Ascending aorta (tissue), 2 donors: Measurements from ENCODE around the gene NTRK3. TPM values are rescaled to one million over a fixed set of nuclear protein-coding genes. Genes with fewer than 3 reads are reported as not detected.

Experiments used
- DNase-seq, 2 donors: peaks; one replicate each; pipeline ENCODE4 v3.0.0-alpha.2; 2019; ENCODE audit warnings: low spot score in 2 of 2
- H3K27ac ChIP-seq, 2 donors: fragments of 200-600 bp; sonication (generic); one replicate each; pipeline ENCODE4 v1.5.1; 2016 to 2017; ENCODE audit warnings: mild to moderate bottlenecking in 1 of 2
- H3K27me3 ChIP-seq: fragments of 200-600 bp; sonication (generic); one replicate; pipeline ENCODE4 v1.5.1; 2017
- H3K36me3 ChIP-seq, 2 donors: fragments of 200-600 bp; sonication (generic); one replicate each; pipeline ENCODE4 v1.5.1; 2016
- H3K4me1 ChIP-seq, 2 donors: fragments of 200-600 bp; sonication (generic); one replicate each; pipeline ENCODE4 v1.5.1; 2016 to 2017; ENCODE audit warnings: mild to moderate bottlenecking in 1 of 2
- H3K4me3 ChIP-seq, 2 donors: fragments of 200-600 bp; sonication (generic); one replicate each; pipeline ENCODE4 v1.5.1; 2016 to 2017; ENCODE audit warnings: mild to moderate bottlenecking in 1 of 2
- H3K9me3 ChIP-seq, 2 donors: fragments of 200-600 bp; sonication (generic); one replicate each; pipeline ENCODE4 v1.5.1; 2016
- intact Hi-C: fragments of 100-400 bp; cut with DNase I; formaldehyde crosslinking; loops from one replicate; pipeline ENCODE4 v1.15.1; 2023
- total RNA-seq: library from RNA; depleted of rRNA; stranded (reverse); fragments of >200 nt; gene quantifications from one replicate; pipeline ENCODE4 v1.1.0, GENCODE V29; 2016
- TF ChIP-seq, protein P1 (sequence below), 3 experiments: fragments of 200-600 bp in 2 of 3; fragments of 450-650 bp in 1 of 3; sonication (generic) in 2 of 3; IDR thresholded peaks; one replicate each; pipeline ENCODE4 v1.5.1; 2016 to 2019; ENCODE audit warnings: antibody characterized with exemption in 3 of 3, mild to moderate bottlenecking in 1 of 3, moderate library complexity in 1 of 3

NTRK3 gene
- total RNA-seq, 1 donor from 2014 or later = 52.7 TPM

DNA sequence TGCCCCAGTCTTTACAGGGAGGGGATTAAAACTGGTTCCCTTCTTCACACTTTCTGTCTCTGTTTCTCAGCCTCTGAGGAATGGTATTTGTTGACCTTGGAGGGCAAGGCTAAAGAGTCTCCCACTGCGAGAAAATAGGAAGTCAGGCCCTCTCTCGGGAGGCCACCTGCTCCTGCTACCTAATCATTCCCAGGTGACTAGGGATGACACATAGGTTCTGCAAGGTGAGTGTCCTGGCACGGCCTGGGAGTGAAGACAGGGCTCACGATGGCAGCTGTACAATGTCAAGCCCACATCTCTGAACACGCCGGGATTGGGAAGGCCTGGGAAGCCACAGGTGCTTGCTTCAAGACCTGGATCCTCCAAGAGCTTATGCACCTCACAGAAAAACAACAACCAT is 314.2 kb downstream of the NTRK3 start:
- Histone ChIP-seq H3K36me3 (no peaks in the 10 kb centered on the region), H3K4me3 (no peak overlapping the region), H3K9me3 (no peaks in the 10 kb centered on the region), H3K27me3 (no peaks in the 10 kb centered on the region), H3K27ac (no peak overlapping the region), H3K4me1 (no peaks in the 10 kb centered on the region)
- TF ChIP-seq, protein P1, sequence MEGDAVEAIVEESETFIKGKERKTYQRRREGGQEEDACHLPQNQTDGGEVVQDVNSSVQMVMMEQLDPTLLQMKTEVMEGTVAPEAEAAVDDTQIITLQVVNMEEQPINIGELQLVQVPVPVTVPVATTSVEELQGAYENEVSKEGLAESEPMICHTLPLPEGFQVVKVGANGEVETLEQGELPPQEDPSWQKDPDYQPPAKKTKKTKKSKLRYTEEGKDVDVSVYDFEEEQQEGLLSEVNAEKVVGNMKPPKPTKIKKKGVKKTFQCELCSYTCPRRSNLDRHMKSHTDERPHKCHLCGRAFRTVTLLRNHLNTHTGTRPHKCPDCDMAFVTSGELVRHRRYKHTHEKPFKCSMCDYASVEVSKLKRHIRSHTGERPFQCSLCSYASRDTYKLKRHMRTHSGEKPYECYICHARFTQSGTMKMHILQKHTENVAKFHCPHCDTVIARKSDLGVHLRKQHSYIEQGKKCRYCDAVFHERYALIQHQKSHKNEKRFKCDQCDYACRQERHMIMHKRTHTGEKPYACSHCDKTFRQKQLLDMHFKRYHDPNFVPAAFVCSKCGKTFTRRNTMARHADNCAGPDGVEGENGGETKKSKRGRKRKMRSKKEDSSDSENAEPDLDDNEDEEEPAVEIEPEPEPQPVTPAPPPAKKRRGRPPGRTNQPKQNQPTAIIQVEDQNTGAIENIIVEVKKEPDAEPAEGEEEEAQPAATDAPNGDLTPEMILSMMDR (IDR thresholded peaks at IDR 0.05) = no peak
- DNase-seq = no peak
- intact Hi-C loops = no loop called here

DNA sequence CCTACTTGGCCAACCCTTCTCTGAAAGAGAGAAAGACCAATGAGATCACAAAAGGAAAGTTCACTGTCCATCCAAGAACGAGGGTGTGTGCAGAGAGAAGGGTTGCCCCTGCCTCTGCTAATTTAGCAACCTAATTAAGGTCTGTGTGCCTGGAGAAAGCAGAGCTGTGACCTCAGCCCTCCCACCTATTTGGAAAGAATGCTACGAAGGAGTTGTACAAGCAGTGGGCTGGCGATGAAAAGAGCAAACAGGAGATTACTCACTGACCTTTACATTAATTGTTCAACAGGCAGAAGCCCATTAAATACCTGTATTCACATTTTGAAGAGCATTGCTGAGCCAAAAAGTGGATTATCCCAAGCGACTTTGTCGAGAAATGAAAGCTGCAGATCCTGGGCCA is 314.9 kb downstream of the NTRK3 start:
- intact Hi-C loops = no loop called here
- DNase-seq = no peak
- TF ChIP-seq, protein P1 (IDR thresholded peaks at IDR 0.05) = no peak
- no peaks in the 10 kb centered on the region for H3K36me3 ChIP-seq
- H3K27me3 ChIP-seq = no peaks in the 10 kb centered on the region
- no peak overlapping the region for H3K4me3 ChIP-seq
- H3K27ac ChIP-seq = no peak overlapping the region
- H3K4me1 ChIP-seq = no peaks in the 10 kb centered on the region
- H3K9me3 ChIP-seq = no peaks in the 10 kb centered on the region

DNA sequence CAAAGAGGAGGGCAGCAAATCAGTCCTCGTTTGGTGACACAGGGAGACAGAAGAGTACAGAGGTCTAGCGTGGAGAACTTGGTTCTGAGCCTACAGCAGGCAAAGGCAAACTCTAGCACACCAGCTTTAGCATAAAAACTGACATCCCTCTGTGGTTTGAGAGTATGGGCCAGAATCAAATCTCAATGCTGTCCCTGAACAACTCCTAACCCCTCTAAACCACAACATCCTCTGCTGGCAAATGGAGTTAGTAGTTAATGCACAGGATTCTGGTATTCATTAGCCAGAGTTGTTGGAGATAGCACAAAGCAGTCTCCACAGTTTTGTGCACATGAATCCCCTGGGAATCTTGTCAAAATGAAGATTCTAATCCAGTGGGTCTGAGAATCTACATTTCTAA is 315.8 kb downstream of the NTRK3 start:
- Histone ChIP-seq H3K27me3 (no peaks in the 10 kb centered on the region), H3K4me1 (no peaks in the 10 kb centered on the region), H3K27ac (no peak overlapping the region), H3K9me3 (no peaks in the 10 kb centered on the region), H3K4me3 (no peak overlapping the region), H3K36me3 (no peaks in the 10 kb centered on the region)
- TF ChIP-seq, protein P1 (IDR thresholded peaks at IDR 0.05) = no peak
- no peak for DNase-seq
- intact Hi-C loops = no loop called here

DNA sequence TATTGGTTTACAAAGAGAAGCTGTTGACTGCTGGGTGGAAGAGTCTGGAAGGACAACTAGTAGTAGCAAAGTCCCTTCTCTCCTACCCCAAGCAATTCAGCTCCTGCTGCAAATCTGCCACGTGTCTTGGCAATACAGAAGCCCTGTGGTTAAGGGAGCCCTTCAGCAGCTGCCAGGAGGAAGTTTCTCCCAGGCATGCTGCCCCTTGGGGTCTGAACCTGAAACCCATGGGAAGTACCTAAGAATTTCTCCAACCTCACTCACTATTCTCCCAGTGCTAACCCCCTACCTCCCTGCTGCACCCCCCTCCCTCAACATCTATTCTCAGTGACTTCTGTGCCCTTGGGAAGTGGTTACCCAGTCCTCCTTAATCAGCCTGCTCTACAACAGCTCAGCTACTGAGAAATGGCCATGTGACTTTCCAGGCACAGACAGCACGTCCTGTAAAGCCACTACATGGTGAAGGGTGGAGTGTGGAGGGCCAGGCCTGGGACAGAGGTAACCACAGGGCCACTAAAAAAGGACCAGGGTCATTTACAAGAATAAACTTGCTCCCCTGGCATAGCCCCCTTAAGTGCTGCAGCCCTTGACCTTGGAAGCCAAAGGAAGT is 316.6 kb downstream of the NTRK3 start:
- H3K4me1 ChIP-seq = no peaks in the 10 kb centered on the region
- intact Hi-C loops = no loop called here

DNA sequence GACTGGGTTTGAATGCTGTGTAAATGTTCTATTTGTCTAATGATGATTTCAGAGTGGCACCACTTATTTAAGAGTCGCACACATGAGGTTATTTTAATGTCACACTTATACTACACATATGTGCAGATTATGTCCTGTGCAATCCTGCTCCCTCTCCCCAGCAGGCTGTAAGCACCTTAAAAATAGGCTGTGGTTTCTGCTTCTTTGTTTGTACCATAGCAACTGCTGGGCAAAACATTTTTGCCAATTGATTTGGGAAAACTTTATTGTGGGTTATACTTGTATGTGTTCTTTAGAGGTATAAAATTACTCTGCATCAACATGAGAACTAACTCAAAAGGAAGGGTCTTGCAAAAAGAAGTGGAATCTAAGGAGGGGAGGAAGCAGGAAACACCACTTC is 318.5 kb downstream of the NTRK3 start:
- no peaks in the 10 kb centered on the region for H3K36me3 ChIP-seq
- no peak for DNase-seq
- TF ChIP-seq, protein P1 (IDR thresholded peaks at IDR 0.05) = no peak
- no peaks in the 10 kb centered on the region for H3K4me1 ChIP-seq
- intact Hi-C loops = no loop called here
- H3K4me3 ChIP-seq = no peak overlapping the region
- no peaks in the 10 kb centered on the region for H3K27me3 ChIP-seq
- H3K9me3 ChIP-seq = no peaks in the 10 kb centered on the region
- no peak overlapping the region for H3K27ac ChIP-seq

More for the DNA sequence above, 316.6 kb downstream of the NTRK3 start:
- H3K4me3 ChIP-seq = no peak overlapping the region
- no peak for DNase-seq
- no peak overlapping the region for H3K27ac ChIP-seq
- no peaks in the 10 kb centered on the region for H3K36me3 ChIP-seq
- H3K9me3 ChIP-seq = no peaks in the 10 kb centered on the region
- TF ChIP-seq, protein P1 (IDR thresholded peaks at IDR 0.05) = no peak
- H3K27me3 ChIP-seq = no peaks in the 10 kb centered on the region

DNA sequence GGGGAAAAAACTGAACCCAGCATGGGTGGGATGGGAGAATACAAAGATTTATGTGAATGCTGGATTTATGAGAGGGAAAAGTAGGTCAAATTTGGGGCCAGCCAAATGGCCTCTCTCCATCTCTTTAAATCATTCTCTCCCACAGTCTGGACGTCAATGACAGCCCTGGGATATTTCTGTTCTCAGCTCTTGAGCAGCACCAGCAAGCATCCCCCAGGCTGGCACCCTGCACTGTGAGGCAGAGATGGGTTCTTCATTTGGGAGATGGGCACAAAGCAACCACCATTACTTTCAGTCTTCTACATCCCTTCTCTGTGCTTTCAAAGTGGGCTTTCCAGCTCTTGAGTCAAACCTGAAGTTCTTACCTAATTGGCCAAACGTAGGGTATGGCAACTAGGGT is 321.0 kb downstream of the NTRK3 start:
- H3K4me1 ChIP-seq = no peaks in the 10 kb centered on the region
- no peak overlapping the region for H3K4me3 ChIP-seq
- no peak for DNase-seq
- peaks cover 6 to 20% of the 10 kb centered on the region in 2 donors for H3K36me3 ChIP-seq
- no peak overlapping the region for H3K27ac ChIP-seq
- H3K9me3 ChIP-seq = no peaks in the 10 kb centered on the region
- TF ChIP-seq, protein P1 (IDR thresholded peaks at IDR 0.05) = no peak
- intact Hi-C loops = no loop called here
- H3K27me3 ChIP-seq = no peaks in the 10 kb centered on the region
